GM19193 (cell line): Measurements from ENCODE around the gene FEM1B.

Experiments
- POLR2A ChIP-seq: IDR thresholded peaks from 4 replicates; pipeline ENCODE4 v1.6.1; 2011; ENCODE audit not compliant: insufficient read depth, insufficient read length; ENCODE audit errors: extremely low read depth

The FEM1B gene

DNA sequence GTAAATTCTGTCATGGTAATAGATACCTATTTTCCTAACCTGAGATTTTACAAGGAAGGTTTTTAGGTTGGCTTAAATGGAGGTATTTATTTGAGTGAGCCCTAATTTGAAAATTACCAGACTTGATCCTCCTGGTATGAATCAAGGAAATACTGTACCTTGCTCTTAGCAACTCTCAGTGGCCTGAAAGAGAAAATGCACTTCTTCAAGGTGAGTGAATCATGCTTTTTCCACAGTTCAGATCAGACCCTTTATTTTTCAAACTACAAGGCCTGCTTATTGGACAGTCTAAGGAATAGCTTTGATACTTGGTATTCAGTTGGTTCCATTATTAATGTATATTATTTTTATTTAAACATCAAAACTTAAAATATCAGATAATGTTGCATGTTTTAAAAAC lies 15.4 kb downstream of the FEM1B start:
- TF ChIP-seq POLR2A = no peak

GRCh38 chr15:68295014-68295805 lies 17.7 kb downstream of the FEM1B start:
- TF ChIP-seq POLR2A = no peak

DNA sequence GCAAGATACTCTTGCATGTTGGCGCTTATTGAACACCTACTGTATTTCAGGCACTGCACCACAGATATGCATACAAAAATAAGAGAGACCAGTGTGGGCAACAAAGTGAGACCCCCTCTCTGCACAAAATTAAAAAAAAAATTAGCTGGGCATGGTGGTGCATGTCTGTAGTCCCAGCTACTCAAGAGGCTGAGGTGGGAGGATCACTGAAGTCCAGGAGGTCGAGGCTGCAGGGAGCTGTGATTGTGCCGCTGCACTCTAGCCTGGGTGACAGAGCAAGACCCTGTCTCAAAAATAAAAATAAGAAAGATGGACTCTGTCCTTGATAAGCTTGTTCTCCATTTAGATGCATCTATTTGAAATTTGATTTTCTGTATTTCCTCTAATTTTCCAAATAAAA lies 20.8 kb downstream of the FEM1B start:
- TF ChIP-seq POLR2A = no peak

GRCh38 chr15:68298882-68299381 lies 21.4 kb downstream of the FEM1B start:
- no peak for TF ChIP-seq POLR2A

- no peak for TF ChIP-seq POLR2A
Measured at GRCh38 chr15:68299436-68299835, 21.9 kb downstream of the FEM1B start.

DNA sequence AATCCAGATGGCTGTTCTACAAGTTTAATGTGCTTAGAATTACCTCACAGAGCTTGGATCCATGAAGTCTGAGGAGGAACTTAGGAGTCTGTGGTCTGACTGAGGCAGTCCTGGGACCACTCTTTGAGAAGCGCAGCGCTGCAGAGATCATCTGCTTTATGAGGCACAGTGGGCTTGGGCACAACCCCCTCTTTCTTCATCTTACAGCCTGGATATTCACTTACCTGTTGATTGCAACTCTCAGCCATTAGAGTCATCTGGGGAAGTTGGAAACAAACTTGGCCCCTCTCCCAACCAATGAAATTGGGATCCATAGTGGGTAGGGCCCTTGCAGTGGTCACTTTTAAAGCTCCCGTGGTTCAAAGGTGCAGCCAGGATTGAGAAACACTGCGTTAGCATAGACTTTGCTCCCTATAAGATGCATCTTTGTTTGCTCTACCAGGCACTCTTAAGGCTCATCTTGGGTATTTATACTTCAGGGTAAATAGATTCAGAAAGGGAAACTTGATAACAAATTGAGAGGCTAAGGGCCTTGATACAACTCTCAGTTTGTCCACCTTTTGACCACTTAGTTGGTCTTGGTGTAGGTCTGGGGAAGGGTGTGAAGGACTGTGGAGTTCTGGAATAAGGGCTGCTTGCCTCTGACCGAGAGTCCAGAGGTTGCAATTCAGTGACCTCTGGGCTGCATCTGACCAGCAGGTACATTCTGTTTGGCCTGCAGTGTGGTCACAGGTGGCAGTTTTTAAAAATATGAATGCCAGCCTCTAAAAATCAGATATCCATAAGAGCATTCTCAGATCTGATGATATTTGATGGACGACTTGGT lies 22.8 kb downstream of the FEM1B start:
- TF ChIP-seq POLR2A = no peak

GRCh38 chr15:68301301-68301700 lies 23.8 kb downstream of the FEM1B start:
- no peak for TF ChIP-seq POLR2A

- no peak for TF ChIP-seq POLR2A
Measured at GRCh38 chr15:68302729-68303128, 25.2 kb downstream of the FEM1B start.

DNA sequence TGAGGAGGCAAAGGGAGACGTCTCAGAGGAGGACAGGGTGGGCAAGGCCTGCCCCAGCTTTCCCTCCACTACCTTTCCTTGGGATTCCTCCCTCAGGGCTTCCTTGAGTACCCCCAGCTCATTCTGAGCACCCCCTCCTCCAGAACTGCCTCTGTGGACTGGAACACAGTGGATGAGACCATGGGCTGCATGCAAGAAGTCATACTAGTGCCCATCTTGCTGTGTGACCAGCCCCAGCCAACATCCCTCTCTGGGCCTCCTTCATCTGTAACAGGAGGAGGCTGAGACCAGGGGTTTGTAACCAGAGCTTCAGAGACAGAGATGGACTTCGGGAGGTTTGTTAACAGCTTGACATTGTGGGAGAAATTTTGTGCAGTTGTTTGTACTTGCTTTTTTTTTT lies 25.6 kb downstream of the FEM1B start:
- no peak for TF ChIP-seq POLR2A

DNA sequence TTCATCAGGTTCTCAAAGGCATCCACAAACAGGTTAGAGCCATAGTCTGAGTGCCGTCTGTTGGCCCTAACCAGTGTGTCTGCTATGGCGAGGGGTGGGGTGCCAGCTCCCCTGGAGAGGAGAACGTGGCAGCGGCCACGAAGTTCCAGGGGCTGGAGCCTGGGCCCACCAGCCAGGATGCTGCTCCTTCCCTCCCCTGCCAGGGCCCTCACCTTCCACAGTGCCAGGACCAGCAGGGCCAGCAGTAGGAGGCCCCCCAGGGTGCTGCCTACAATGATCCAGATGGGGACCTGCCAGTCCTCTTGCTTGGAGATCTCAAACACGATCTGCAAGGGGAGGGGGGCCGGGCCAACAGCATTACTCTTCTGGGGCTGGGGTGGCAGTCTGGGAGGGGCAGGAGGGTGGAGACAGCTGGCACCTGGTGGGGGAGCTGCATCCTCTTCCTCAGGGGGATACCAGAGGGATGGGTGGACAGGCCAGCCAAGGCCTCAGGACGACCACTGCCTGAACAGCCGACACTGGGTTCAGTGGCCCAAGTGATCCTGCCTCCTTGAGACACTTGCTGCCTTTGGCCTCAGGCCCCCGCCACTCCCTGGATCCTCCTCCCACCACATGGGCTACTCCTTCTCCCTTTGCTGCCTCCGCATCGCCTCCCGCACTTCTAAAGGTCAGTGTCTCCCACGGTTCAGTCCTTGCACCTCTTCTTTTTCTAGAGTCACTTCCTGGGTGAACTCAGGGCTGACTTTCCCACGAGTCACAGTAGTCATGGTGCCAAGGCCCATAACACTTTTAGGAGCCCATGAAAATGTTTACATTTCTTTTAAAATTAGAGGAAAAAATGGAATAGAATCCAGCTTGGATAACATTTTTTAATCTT lies 26.3 kb downstream of the FEM1B start:
- TF ChIP-seq POLR2A = no peak

GRCh38 chr15:68304589-68305337 lies 27.2 kb downstream of the FEM1B start:
- TF ChIP-seq POLR2A = no peak

GRCh38 chr15:68305420-68305871 lies 27.9 kb downstream of the FEM1B start:
- TF ChIP-seq POLR2A = no peak

DNA sequence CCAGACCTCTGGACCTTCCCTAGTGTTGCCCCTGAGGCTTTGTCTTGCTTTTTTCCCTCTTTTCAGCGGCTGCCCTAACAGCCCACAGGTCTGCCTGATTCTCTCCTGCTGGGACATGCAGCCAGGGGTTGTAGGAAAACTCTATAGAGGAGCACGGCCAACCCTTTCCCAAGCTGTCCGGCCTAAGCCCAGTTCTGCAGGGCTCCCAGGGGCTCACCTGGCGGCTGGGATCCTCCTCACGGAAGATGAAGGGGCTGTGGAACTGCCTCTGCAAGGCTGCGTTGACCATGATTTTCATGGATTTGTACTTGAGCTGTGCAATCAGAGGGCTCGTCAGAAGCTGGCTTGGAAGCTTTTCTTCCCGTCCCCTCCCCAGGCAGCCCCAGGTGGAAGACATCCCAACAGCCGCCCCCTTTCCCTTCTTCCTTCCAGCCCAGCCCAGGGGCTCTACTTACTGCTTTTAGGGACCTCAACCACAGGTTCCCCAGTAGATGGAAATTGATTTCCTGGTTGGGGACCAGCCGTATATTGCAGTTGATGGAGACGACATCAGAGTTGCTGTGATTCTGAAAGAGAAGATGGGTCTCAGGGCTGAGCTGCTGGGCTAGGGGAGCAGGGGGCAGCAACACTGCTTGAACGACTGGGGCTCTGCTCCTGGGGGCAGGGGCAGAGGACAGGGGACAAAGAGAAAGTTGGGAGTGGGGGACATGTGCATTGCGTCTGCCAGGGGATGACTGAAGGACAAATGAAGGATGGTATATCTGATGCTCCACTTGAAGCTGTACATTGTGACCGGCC lies 29.8 kb downstream of the FEM1B start:
- TF ChIP-seq POLR2A = no peak

DNA sequence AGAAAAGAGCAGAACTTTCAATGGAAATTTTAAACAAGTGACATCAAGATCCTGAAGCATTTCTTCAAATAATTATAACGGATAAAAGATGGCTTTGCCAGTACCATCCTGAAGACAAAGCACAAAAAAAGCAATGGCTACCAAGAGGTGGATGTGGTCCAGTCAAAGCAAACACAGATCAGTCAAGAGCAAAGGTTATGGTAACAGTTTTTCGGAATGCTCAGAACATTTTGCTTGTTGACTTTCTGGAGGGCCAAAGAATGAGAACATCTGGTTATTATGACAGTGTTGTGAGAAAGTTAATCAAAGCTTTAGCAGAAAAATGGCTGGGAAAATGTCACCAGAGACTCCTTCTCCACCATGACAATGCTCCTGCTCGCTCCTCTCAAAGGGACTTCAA lies 31.5 kb downstream of the FEM1B start:
- TF ChIP-seq POLR2A = no peak

- TF ChIP-seq POLR2A = no peak
Measured at GRCh38 chr15:68310178-68310803, 32.7 kb downstream of the FEM1B start.
